Measurements from ENCODE around the gene GPR84.

The GPR84 gene

DNA sequence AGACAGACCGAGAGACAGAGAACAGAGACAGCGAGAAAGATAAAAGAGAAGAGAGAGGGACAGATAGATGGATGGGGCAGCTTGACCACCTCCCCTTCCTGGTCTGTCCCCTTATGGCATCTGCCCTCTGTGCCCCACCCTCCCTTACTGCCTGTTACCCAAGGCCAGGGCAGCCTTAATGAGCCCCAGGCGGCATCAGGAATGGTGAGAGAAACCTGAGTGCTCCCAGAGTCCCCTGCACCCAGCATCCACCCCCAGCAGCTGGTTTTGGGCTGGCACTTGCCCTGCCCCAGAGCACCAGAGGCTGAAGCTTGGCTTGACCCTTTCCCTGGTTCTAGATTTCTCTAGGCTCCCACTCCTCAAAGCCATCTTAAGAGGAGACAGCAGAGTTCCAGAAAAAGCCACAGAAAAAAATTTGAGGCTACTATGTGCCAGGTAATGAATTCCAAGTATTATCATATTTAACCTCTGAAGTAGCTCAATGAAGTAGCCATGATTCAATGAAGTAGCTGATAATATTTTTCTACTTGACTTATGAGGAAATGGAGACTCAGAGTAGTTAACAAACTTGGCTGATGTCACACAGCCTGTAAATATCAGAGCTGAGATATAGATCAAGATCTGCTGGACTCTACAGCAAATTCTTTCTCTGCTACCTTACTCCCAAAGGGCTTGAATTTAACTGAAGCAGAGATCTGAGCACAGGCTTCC lies 22.3 kb upstream of the GPR84 start:
- H3K56ac ChIP-seq (ENCODE audit: low read length), result peak overlapping the region; percentile 81
- H3K79me1 ChIP-seq (ENCODE audit: low read length), result no peaks in the 10 kb centered on the region
- peak overlapping the region; percentile 12 for H3K9ac ChIP-seq (ENCODE audit: low read length)
- no peak for DNase-seq
- H4K8ac ChIP-seq (ENCODE audit: low read depth, low read length), result no peak overlapping the region
- H3K18ac ChIP-seq (ENCODE audit: low read length), result no peak overlapping the region
- H2AK5ac ChIP-seq (ENCODE audit: low read length), result peak overlapping the region; percentile 91
- H2BK5ac ChIP-seq (ENCODE audit: low read length), result peak overlapping the region; percentile 13
- no peak overlapping the region for H3K4me2 ChIP-seq (ENCODE audit: low read length)
- H3K79me2 ChIP-seq (ENCODE audit: control insufficient read depth, insufficient read depth, low read length), result no peaks in the 10 kb centered on the region
- no peak overlapping the region for H4K5ac ChIP-seq (ENCODE audit: low read length)
- H3K27me3 ChIP-seq (ENCODE audit: insufficient read depth, low read length, poor library complexity), result no peaks in the 10 kb centered on the region
- peaks cover 53% of the 10 kb centered on the region for H3K4me1 ChIP-seq (ENCODE audit: control insufficient read depth, low read depth, low read length)
- H2BK120ac ChIP-seq (ENCODE audit: low read depth, low read length), result no peak overlapping the region
- H3K36me3 ChIP-seq (ENCODE audit: control insufficient read depth, insufficient read depth, low read length), result no peaks in the 10 kb centered on the region
- H3K4me3 ChIP-seq (ENCODE audit: low read length), result no peak overlapping the region
- no peak overlapping the region for H3K4ac ChIP-seq (ENCODE audit: low read depth, low read length)
- no peak overlapping the region for H2BK15ac ChIP-seq (replicated peaks; ENCODE audit: low read depth)
- H3K23ac ChIP-seq (ENCODE audit: low read length), result no peak overlapping the region
- H3K27ac ChIP-seq (ENCODE audit: low read depth, low read length), result peak overlapping the region; percentile 58
- WGBS (ENCODE audit: extremely low coverage, insufficient coverage, low lambda C conversion rate), result no CpG with 5 or more reads among the region's 3 CpGs

DNA sequence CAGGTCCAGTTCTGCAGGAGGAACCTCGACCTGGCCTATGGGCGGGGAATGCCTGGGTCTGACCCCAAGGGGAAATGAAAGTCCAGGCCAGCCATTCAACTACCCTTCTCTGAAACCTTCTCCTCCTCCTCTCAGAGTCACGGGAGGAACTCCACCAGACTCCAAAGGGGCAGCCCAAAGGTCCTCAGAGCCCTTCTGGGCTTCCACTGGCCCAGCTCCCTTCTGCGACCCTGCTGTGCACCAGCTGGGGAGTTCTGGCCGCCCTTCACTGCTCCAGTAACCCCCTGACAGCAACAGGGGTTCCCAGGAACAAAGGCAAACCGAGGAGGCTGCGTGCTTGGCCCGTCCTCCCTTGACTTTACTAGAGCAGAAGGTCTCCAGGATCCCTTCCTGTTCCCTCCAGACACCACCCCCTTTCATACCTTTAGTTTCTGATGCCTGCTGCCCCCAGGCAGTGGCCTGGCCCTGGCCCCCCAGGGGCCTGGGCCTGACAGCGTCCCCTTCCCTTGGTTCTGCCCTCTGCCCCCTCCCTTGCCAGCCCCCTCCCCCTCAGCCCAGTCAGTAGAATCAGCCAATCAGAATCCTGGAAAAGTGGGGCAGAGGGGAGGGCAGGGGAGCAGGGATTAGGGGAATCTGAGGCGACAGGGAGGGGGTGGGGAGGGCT lies 21.1 kb upstream of the GPR84 start:
- H3K18ac ChIP-seq (ENCODE audit: low read length), result peak overlapping the region; percentile 35
- peaks cover 53% of the 10 kb centered on the region for H3K4me1 ChIP-seq (ENCODE audit: control insufficient read depth, low read depth, low read length)
- H4K5ac ChIP-seq (ENCODE audit: low read length), result no peak overlapping the region
- H3K79me1 ChIP-seq (ENCODE audit: low read length), result no peaks in the 10 kb centered on the region
- H3K4me2 ChIP-seq (ENCODE audit: low read length), result peak overlapping the region; percentile 13
- no peaks in the 10 kb centered on the region for H3K36me3 ChIP-seq (ENCODE audit: control insufficient read depth, insufficient read depth, low read length)
- H3K4me3 ChIP-seq (ENCODE audit: low read length), result no peak overlapping the region
- H2AK5ac ChIP-seq (ENCODE audit: low read length), result peak overlapping the region; percentile 71
- H3K9ac ChIP-seq (ENCODE audit: low read length), result peak overlapping the region; percentile 67
- H3K27ac ChIP-seq (ENCODE audit: low read depth, low read length), result peak overlapping the region; percentile 36
- peak overlapping the region; percentile 1 for H3K4ac ChIP-seq (ENCODE audit: low read depth, low read length)
- no peak overlapping the region for H2BK15ac ChIP-seq (replicated peaks; ENCODE audit: low read depth)
- H3K27me3 ChIP-seq (ENCODE audit: insufficient read depth, low read length, poor library complexity), result no peaks in the 10 kb centered on the region
- no CpG with 5 or more reads among the region's 10 CpGs for WGBS (ENCODE audit: extremely low coverage, insufficient coverage, low lambda C conversion rate)
- no peak overlapping the region for H3K23ac ChIP-seq (ENCODE audit: low read length)
- H2BK5ac ChIP-seq (ENCODE audit: low read length), result peak overlapping the region; percentile 80
- H3K79me2 ChIP-seq (ENCODE audit: control insufficient read depth, insufficient read depth, low read length), result no peaks in the 10 kb centered on the region
- peak; percentile 56 for DNase-seq
- H4K8ac ChIP-seq (ENCODE audit: low read depth, low read length), result peak overlapping the region; percentile 58
- H2BK120ac ChIP-seq (ENCODE audit: low read depth, low read length), result no peak overlapping the region
- peak overlapping the region; percentile 84 for H3K56ac ChIP-seq (ENCODE audit: low read length)

DNA sequence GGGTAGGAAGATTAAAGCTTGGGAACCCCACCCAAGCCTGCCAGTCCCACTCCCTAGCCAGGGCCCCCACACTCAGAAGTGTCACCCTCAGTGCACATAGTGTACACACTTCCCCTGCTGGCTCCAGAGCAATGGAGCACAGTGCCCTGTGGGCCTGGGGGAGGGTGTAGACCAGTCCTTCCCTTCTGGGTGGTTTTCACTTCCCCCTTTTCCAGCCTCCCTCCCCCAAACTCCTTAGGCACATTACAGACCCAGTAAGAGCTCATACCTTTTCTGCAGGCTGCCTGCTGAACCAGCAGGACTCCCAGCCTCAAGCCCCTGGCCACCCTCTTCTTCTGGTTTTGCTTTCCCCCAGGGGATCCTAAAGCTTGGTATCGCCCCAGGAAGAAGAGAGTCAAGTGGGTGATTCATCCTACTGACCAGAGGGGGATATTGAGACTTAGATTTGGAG lies 20.3 kb upstream of the GPR84 start, which contains the start of gene ZNF385A:
Gene ZNF385A (minus strand): TSS at position 143 of the 451 bp plus-strand sequence. CDS start 219 bp downstream, outside the sequence.
- Histone ChIP-seq H4K5ac (ENCODE audit: low read length) (no peak within 1 kb of the TSS), H3K79me1 (ENCODE audit: low read length) (no peaks in the 10 kb centered on the region), H2AK5ac (ENCODE audit: low read length) (peak within 1 kb of the TSS; percentile 71), H3K18ac (ENCODE audit: low read length) (peak within 1 kb of the TSS; percentile 35), H3K56ac (ENCODE audit: low read length) (peak within 1 kb of the TSS; percentile 84), H2BK15ac (replicated peaks; ENCODE audit: low read depth) (no peak within 1 kb of the TSS), H3K4me3 (ENCODE audit: low read length) (no peak within 1 kb of the TSS), H3K4me2 (ENCODE audit: low read length) (peak within 1 kb of the TSS; percentile 13), H3K23ac (ENCODE audit: low read length) (no peak within 1 kb of the TSS), H3K79me2 (ENCODE audit: control insufficient read depth, insufficient read depth, low read length) (no peaks in the 10 kb centered on the region), H2BK5ac (ENCODE audit: low read length) (peak within 1 kb of the TSS; percentile 80), H3K36me3 (ENCODE audit: control insufficient read depth, insufficient read depth, low read length) (no peaks in the 10 kb centered on the region), H3K4ac (ENCODE audit: low read depth, low read length) (peak within 1 kb of the TSS; percentile 1), H3K4me1 (ENCODE audit: control insufficient read depth, low read depth, low read length) (peaks cover 46% of the 10 kb centered on the region), H2BK120ac (ENCODE audit: low read depth, low read length) (no peak within 1 kb of the TSS), H3K9ac (ENCODE audit: low read length) (peak within 1 kb of the TSS; percentile 67), H3K27ac (ENCODE audit: low read depth, low read length) (peak within 1 kb of the TSS; percentile 36), H4K8ac (ENCODE audit: low read depth, low read length) (peak within 1 kb of the TSS; percentile 58), H3K27me3 (ENCODE audit: insufficient read depth, low read length, poor library complexity) (no peaks in the 10 kb centered on the region)
- no peak for DNase-seq
- no CpG with 5 or more reads among the region's 1 CpG for WGBS (ENCODE audit: extremely low coverage, insufficient coverage, low lambda C conversion rate)

DNA sequence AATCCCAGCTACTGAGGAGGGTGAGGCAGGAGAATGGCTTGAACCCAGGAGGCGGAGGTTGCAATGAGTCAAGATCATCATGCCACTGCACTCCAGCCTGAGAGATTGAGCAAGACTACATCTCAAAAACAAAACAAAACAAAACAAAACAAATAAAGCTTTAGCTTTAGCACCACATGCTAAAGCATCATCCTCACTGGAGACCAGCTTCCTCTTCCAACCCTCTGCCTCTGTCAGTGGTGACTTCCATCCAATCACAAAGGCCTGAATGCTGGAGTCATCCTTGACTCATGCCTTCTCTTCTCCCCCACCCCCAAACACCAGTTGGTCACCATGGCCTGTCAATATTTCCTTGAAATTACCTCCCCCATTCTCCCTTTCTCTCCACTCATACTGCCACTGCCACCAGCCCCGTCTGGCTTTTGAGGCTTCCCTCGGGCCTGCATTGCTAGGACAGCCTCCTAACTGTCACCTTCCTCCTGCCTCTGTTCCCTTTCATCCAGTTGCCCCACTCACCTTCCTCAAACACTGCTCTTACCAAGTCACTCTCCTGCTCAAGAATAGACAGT lies 18.8 kb upstream of the GPR84 start:
- no peak overlapping the region for H3K23ac ChIP-seq (ENCODE audit: low read length)
- H2AK5ac ChIP-seq (ENCODE audit: low read length), result no peak overlapping the region
- no CpG with 5 or more reads among the region's 3 CpGs for WGBS (ENCODE audit: extremely low coverage, insufficient coverage, low lambda C conversion rate)
- H3K4me2 ChIP-seq (ENCODE audit: low read length), result no peak overlapping the region
- H3K56ac ChIP-seq (ENCODE audit: low read length), result peak overlapping the region; percentile 32
- no peak overlapping the region for H3K9ac ChIP-seq (ENCODE audit: low read length)
- no peaks in the 10 kb centered on the region for H3K36me3 ChIP-seq (ENCODE audit: control insufficient read depth, insufficient read depth, low read length)
- no peak overlapping the region for H4K5ac ChIP-seq (ENCODE audit: low read length)
- H3K4me1 ChIP-seq (ENCODE audit: control insufficient read depth, low read depth, low read length), result peaks cover 35% of the 10 kb centered on the region
- H2BK120ac ChIP-seq (ENCODE audit: low read depth, low read length), result no peak overlapping the region
- H3K4me3 ChIP-seq (ENCODE audit: low read length), result no peak overlapping the region
- no peak overlapping the region for H2BK15ac ChIP-seq (replicated peaks; ENCODE audit: low read depth)
- H3K18ac ChIP-seq (ENCODE audit: low read length), result no peak overlapping the region
- H3K27ac ChIP-seq (ENCODE audit: low read depth, low read length), result no peak overlapping the region
- DNase-seq, result peak; percentile 70
- H3K27me3 ChIP-seq (ENCODE audit: insufficient read depth, low read length, poor library complexity), result no peaks in the 10 kb centered on the region
- H3K79me1 ChIP-seq (ENCODE audit: low read length), result no peaks in the 10 kb centered on the region
- H2BK5ac ChIP-seq (ENCODE audit: low read length), result no peak overlapping the region
- no peak overlapping the region for H4K8ac ChIP-seq (ENCODE audit: low read depth, low read length)
- H3K79me2 ChIP-seq (ENCODE audit: control insufficient read depth, insufficient read depth, low read length), result no peaks in the 10 kb centered on the region
- H3K4ac ChIP-seq (ENCODE audit: low read depth, low read length), result no peak overlapping the region

DNA sequence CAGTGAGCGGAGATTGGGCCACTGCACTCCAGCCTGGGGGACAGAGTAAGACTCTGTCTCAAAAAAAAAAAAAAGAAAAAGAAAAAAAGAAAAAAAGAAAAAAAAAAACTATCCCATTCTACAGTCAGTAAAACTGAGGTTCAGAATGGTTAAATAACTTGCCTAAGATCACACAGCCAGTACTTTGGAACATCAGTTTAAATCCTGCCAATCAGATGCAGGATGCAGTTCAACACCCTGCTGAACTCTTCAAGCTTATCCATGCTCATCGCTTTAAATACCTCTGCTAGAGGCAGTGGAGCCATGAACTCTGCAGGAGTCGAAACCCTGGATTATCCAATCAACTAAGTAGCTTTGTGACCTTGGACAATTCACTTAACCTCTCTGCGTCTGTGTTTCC lies 16.9 kb upstream of the GPR84 start:
- H2BK120ac ChIP-seq (ENCODE audit: low read depth, low read length), result no peak overlapping the region
- peaks cover 24% of the 10 kb centered on the region for H3K4me1 ChIP-seq (ENCODE audit: control insufficient read depth, low read depth, low read length)
- no peaks in the 10 kb centered on the region for H3K27me3 ChIP-seq (ENCODE audit: insufficient read depth, low read length, poor library complexity)
- no peak overlapping the region for H4K8ac ChIP-seq (ENCODE audit: low read depth, low read length)
- no peak overlapping the region for H3K56ac ChIP-seq (ENCODE audit: low read length)
- H3K27ac ChIP-seq (ENCODE audit: low read depth, low read length), result no peak overlapping the region
- no peak overlapping the region for H3K4ac ChIP-seq (ENCODE audit: low read depth, low read length)
- H3K79me1 ChIP-seq (ENCODE audit: low read length), result no peaks in the 10 kb centered on the region
- H3K18ac ChIP-seq (ENCODE audit: low read length), result no peak overlapping the region
- H2BK15ac ChIP-seq (replicated peaks; ENCODE audit: low read depth), result no peak overlapping the region
- no peak overlapping the region for H3K23ac ChIP-seq (ENCODE audit: low read length)
- no peak overlapping the region for H3K9ac ChIP-seq (ENCODE audit: low read length)
- whole genome bisulfite sequencing (ENCODE audit: extremely low coverage, insufficient coverage, low lambda C conversion rate), result no CpG with 5 or more reads among the region's 4 CpGs
- no peak overlapping the region for H2BK5ac ChIP-seq (ENCODE audit: low read length)
- no peak overlapping the region for H2AK5ac ChIP-seq (ENCODE audit: low read length)
- H3K4me3 ChIP-seq (ENCODE audit: low read length), result no peak overlapping the region
- H3K79me2 ChIP-seq (ENCODE audit: control insufficient read depth, insufficient read depth, low read length), result no peaks in the 10 kb centered on the region
- DNase-seq, result no peak
- H4K5ac ChIP-seq (ENCODE audit: low read length), result no peak overlapping the region
- no peaks in the 10 kb centered on the region for H3K36me3 ChIP-seq (ENCODE audit: control insufficient read depth, insufficient read depth, low read length)
- no peak overlapping the region for H3K4me2 ChIP-seq (ENCODE audit: low read length)

All from mesendoderm (in vitro differentiated cells).